NCI-H1048 (cell line): ENCODE measurements around the gene P4HTM.

Experiments used
- DNase-seq: peaks from one replicate; lab custom pipeline; 2025; lab: John Stamatoyannopoulos, UW

The P4HTM gene

DNA sequence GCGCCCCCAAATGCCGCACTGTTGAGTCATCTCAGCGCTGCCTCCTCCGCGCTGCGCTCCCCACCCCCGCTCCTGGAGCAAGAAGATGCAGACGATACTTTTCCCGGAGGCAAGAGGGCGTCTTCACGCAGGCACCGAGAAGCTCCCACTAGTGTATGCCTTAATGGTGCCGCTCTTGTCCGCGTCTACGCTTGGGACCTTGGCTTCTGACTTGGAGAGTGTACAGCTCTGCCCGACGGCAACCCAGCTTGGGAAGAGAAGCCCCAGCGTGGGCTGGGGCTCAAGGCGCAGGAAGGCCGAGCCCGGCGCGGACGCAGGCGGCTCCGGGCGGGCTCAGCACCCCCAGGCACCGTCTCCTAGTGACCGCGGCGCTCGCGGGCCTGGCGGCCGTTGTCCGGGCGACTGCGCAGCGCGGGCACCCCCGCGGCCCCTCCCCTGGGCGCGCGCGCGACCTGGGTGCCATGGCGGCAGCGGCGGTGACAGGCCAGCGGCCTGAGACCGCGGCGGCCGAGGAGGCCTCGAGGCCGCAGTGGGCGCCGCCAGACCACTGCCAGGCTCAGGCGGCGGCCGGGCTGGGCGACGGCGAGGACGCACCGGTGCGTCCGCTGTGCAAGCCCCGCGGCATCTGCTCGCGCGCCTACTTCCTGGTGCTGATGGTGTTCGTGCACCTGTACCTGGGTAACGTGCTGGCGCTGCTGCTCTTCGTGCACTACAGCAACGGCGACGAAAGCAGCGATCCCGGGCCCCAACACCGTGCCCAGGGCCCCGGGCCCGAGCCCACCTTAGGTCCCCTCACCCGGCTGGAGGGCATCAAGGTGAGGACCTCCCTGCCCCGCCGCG is at the start of gene P4HTM:
P4HTM (plus strand) TSS at position 446 of the 840 bp plus-strand sequence; CDS start at position 462, 16 bp downstream.
- no peak for DNase-seq

DNA sequence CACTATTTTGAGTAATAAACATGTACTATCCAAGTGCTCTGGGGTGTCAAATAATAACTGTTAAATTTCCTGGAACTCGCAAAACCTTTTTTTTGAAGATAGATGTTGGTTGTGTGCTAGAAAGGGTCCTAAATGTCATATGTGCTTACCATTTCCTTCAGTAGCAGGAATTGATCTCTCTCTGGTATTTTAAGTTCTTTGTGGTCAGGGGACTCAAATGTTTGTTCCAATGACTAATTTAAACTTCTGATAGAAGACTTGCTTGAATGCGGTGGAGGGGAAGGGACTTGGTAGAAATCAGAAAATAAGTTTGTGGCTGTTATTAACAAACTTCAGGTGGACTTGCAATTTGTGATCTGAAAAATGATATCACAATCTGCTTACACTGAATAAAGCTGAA is 44.6 kb upstream of the P4HTM start:
- DNase-seq: no peak

DNA sequence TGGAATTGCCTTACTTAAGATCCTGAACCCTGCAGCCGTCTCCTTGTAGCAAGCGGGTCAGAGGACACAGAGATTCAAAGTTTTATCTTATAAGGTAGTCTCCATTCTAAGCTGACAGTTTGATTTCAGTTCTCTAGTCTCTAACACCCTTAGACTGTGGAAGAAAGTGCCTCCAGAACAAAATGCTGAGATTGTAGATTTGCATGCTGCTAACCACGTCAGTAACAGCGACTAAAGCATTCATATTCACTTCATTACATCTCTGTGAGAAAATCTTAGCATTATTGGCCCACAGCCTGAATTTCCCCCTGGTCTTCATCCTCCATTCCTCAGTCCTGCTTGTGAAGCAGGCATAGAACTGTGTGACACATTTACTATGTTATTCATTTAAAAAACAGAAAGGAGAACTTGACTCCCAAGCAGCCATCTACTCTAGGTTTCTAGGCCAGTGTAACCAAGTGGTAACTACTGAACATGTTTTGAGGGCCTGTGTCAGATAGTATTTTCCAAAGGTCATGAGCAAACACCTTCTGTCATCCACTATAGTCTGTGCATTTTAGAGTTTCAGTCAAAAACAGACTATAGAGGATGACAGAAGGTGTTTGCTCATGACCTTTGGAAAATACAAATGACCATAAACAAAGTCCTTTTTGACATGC is 44.0 kb upstream of the P4HTM start:
- DNase-seq: no peak

DNA sequence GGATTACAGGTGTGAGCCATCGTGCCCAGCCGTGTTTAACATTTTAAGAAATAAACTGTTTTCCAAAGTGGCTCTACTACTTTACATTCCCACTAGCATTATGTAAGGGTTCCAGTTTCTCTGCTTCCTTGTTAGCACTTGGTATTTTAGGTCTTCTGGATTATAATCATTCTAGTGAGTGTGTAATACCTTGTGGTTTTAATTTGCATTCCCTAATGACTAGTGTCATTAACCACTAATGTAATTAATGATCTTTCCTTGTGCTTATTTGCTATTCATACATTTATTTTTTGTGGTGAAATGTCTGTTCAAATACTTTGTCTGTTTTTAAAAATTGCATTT is 40.7 kb upstream of the P4HTM start:
- no peak for DNase-seq

GRCh38 chr3:48950051-48950450 is 40.0 kb upstream of the P4HTM start:
- DNase-seq: no peak

DNA sequence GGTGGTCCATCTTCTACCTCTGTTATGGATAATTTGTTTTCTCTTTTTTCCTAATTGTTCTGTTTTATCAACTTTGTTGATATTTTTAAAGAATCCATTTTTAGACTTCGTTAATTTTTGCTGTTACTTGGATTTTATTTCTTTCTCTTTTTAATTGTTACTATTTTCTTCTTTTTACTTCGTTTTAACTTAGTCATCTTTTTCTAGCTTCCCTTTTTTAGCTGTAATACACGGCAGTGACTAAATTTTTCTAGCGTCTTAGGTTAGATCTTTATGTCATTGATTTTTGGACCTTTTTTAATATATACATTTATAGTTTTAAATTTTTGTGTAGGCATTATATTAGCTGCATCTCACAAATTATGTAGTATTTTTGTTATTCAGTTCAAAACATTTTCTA is 38.3 kb upstream of the P4HTM start:
- DNase-seq: no peak

- DNase-seq: no peak
These were observed 37.4 kb upstream of the P4HTM start for GRCh38 chr3:48952510-48953118.

DNA sequence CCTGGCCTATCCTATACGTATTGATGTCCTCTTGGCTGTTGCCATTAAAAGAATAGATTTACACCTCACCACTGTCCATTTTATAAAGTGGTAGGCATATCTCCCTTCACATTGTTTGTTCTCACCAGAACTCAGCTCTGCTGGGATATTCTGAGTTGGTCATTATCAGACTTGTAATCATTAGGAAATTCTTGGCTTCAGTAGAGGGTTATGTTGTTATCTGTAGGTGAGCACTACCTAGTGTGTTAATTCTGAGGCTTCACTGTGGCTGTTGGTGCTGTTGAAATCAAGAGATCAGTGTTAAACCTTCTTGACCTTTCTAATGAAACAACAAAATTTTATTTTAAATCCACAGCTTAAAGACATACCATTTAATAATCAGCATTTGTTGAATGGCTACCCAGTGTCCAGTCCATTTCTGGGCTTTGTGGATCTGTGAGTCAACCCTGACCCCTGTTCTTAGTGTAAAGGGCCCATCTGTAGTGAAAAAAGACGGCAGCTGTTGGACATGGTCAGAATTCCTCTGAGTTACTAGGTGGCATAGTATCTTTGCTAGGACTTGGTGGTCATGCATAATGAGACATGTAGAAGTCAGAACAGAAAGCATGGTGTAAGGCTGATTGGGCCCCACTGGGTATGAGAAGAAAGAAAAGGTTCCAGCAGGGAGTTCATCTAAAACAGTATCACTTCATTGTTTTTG is 32.9 kb upstream of the P4HTM start:
- no peak for DNase-seq

DNA sequence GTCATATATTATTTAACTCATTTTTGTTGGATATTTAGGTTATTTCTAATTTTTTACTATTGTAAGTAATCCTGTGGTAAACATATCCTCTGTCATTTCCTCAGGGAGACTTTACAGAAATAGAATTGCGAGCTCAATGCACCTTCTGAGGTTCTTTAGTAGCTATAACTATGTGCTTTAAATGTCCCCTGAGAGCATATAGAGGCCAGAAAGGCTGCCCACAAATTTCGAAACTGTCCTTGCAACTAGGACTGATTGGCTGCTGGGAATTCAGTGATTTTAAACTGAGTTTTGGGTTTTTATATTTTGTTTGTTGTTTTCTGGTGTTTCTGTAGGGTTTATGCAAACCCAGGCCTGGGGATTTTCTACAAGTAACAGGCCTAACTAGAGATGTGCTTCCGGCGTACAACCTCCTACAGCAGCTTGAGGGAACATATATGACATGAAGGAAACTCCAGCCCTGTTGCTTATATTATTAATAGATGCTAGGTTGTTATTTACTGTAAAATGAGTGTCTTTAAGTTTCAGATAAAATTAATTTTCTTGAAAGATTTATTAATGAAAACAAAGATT is 29.1 kb upstream of the P4HTM start:
- no peak for DNase-seq

- no peak for DNase-seq
These were observed 27.7 kb upstream of the P4HTM start for GRCh38 chr3:48962340-48962739.

GRCh38 chr3:48962939-48963338 is 27.1 kb upstream of the P4HTM start:
- DNase-seq: no peak

GRCh38 chr3:48963591-48963990 is 26.4 kb upstream of the P4HTM start:
- DNase-seq: no peak

DNA sequence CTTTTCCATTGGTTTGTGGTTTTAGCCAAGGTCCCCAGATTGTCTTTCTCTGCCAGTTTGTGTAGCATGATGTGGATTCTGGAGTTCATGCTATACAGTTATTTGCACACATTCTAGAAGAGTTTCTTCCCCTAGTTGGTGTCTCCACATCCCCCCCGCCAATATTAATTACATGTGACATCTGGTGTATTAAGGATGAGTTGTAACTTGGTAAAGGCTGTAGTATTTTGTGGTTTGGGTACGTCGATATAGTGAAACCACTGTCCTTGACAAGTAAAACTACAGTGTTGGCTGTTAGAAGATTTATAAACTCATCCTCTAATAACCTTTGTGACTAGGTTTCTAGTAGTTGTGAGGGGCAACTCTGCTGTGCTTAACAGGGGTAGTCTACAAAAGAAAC is 23.7 kb upstream of the P4HTM start:
- no peak for DNase-seq

DNA sequence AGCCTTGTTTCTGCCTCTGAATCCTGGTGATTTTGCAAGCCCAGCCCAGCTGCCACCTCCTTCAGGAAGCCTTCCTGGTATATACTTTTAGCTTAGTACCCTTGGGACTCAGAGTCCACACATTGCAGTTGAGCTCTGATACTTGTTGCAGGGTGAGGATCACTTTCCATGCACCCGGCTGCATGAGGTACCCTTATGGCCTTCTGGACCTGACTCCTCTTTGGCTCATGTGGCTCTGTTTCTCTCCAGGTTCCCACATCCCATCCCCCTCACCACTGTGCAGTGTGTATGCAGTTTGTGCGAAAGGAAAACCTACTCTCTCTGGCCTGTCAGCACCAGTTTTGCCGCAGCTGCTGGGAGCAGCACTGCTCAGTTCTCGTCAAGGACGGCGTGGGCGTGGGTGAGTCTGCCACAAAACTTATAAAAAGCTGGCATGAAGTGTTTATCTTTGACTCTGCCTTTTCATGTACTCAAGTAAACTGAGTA is 23.1 kb upstream of the P4HTM start:
- DNase-seq: no peak

DNA sequence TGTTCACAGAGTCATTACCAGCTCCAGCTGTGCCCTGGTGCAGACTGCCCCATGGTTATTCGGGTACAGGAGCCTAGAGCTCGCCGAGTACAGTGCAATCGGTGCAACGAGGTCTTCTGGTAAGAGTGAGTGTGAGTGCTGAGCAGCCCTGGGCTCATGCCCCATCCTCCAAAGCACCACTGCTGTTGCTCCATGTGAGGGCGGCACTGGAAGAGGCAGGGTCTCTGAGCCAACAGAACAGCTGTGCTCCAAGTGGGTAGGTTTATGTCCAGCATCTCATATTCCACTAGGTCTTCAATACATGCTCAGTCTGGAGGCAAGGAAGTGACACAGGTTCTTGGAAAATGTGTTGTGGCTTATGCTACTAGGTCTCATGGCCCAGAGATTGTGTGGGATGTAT is 19.5 kb upstream of the P4HTM start:
- no peak for DNase-seq

GRCh38 chr3:48974076-48974864 is 15.8 kb upstream of the P4HTM start:
- no peak for DNase-seq

GRCh38 chr3:48979451-48979850 is 10.6 kb upstream of the P4HTM start:
- no peak for DNase-seq

- DNase-seq: no peak
These were observed 9.7 kb upstream of the P4HTM start for GRCh38 chr3:48980295-48980694.

GRCh38 chr3:48982016-48982415 is 8.0 kb upstream of the P4HTM start:
- no peak for DNase-seq

- no peak for DNase-seq
These were observed 7.4 kb upstream of the P4HTM start for GRCh38 chr3:48982686-48983085.

DNA sequence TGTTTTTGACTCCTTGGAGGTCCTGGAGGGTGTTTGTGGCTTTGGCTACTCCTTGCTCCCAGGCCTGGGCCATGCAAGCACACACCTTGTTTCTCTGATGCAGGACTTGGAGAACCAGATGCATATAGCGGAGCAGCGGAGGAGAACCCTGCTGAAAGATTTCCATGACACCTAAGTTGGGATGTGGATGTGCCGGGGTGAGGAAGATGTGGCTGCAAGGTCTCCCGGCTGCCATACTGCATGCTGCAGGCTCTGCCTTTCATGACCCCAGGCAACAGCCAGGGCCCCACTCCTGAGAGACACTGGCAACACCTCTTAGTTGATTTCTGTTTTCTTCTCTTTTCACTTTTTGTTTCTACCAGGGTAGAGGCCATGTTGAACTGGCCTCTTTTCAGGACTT is 6.9 kb upstream of the P4HTM start:
- no peak for DNase-seq
